Effector memory CD4-positive, alpha-beta T cell (primary cell): ENCODE results near the gene ZSCAN32.

Experiments
- DNase-seq, 3 donors: peaks; one replicate each; pipeline ENCODE4 v3.0.0-alpha.2; 2020
- H3K27ac ChIP-seq: 2 replicates; pipeline ENCODE4 v1.7.0; 2013; ENCODE audit warnings: mild to moderate bottlenecking, low read length, moderate library complexity; ENCODE audit not compliant: insufficient read depth, poor library complexity, severe bottlenecking
- H3K27me3 ChIP-seq: replicated peaks from 2 replicates; pipeline ENCODE4 v1.7.0; 2013; ENCODE audit warnings: mild to moderate bottlenecking, low read length; ENCODE audit not compliant: insufficient read depth, control insufficient read depth, poor library complexity, severe bottlenecking
- H3K36me3 ChIP-seq: 2 replicates; pipeline ENCODE4 v1.7.0; 2013; ENCODE audit warnings: mild to moderate bottlenecking, low read length, moderate library complexity; ENCODE audit not compliant: control insufficient read depth, insufficient read depth
- H3K4me1 ChIP-seq: 2 replicates; pipeline ENCODE4 v1.7.0; 2013; ENCODE audit warnings: low read length, mild to moderate bottlenecking; ENCODE audit not compliant: control insufficient read depth, insufficient read depth, poor library complexity, severe bottlenecking
- H3K4me3 ChIP-seq: 2 replicates; pipeline ENCODE4 v1.7.0; 2013; ENCODE audit warnings: low read length, low read depth, mild to moderate bottlenecking; ENCODE audit not compliant: insufficient read depth, poor library complexity, severe bottlenecking
- H3K9me3 ChIP-seq: 2 replicates; pipeline ENCODE4 v1.7.0; 2013; ENCODE audit warnings: mild to moderate bottlenecking, low read length, moderate library complexity; ENCODE audit not compliant: control insufficient read depth
- total RNA-seq, 3 donors: gene quantifications; one replicate each; lab custom pipeline; 2026; lab: John Stamatoyannopoulos, UW

Gene ZSCAN32
- total RNA-seq, result 4.3 to 11.8 (median 5.8) reads per million in 3 donors

- H3K36me3 ChIP-seq, result peaks cover 33% of the 10 kb centered on the region
- DNase-seq, result peak; percentile 92 to 99 (median 96)
- H3K27ac ChIP-seq, result peak within 1 kb of the TSS; percentile 79
- H3K27me3 ChIP-seq, result no peaks in the 10 kb centered on the region
- peak within 1 kb of the TSS; percentile 83 for H3K4me3 ChIP-seq
- peaks cover 20% of the 10 kb centered on the region for H3K4me1 ChIP-seq
- peaks cover 14% of the 10 kb centered on the region for H3K9me3 ChIP-seq
Measured at GRCh38 chr16:3400779-3401688, at the start of gene ZSCAN32, which contains the start of gene ZNF174. Gene ZSCAN32, minus strand, starts transcription at chr16:3401004. Its CDS starts 3,447 bp downstream, at chr16:3397557. Gene ZNF174, plus strand, starts transcription at chr16:3401215. Its CDS starts 790 bp downstream, at chr16:3402005.

- Histone ChIP-seq H3K27ac (peak overlapping the region; percentile 80), H3K9me3 (no peaks in the 10 kb centered on the region), H3K36me3 (peaks cover 9% of the 10 kb centered on the region), H3K4me1 (no peaks in the 10 kb centered on the region), H3K4me3 (peak overlapping the region; percentile 59), H3K27me3 (no peaks in the 10 kb centered on the region)
- peak in 2 of 3 donors; percentile 8 to 18 for DNase-seq
Measured at GRCh38 chr16:3444032-3444388, 43.2 kb upstream of the ZSCAN32 start.

GRCh38 chr16:3443108-3444031 lies 42.6 kb upstream of the ZSCAN32 start, which contains the start of the genes NAA60 and ZNF597:
Gene NAA60, plus strand, starts transcription at chr16:3443680. Its CDS starts 32,548 bp downstream, at chr16:3476228.
Gene ZNF597, minus strand, starts transcription at chr16:3443504. Its CDS starts 351 bp downstream, at chr16:3443153.
- DNase-seq, result peak; percentile 75 to 79 (median 76)
- Histone ChIP-seq H3K9me3 (no peaks in the 10 kb centered on the region), H3K4me1 (no peaks in the 10 kb centered on the region), H3K27ac (peak within 1 kb of the TSS; percentile 80), H3K4me3 (peak within 1 kb of the TSS; percentile 59), H3K27me3 (no peaks in the 10 kb centered on the region), H3K36me3 (peaks cover 4% of the 10 kb centered on the region)

- H3K36me3 ChIP-seq, result no peaks in the 10 kb centered on the region
- DNase-seq, result no peak
- H3K4me1 ChIP-seq, result no peaks in the 10 kb centered on the region
- no peaks in the 10 kb centered on the region for H3K9me3 ChIP-seq
- no peak overlapping the region for H3K27ac ChIP-seq
- H3K27me3 ChIP-seq, result no peaks in the 10 kb centered on the region
- no peak overlapping the region for H3K4me3 ChIP-seq
Measured at GRCh38 chr16:3439637-3440036, 38.8 kb upstream of the ZSCAN32 start.

GRCh38 chr16:3434373-3434772 lies 33.6 kb upstream of the ZSCAN32 start:
- no peak for DNase-seq
- Histone ChIP-seq H3K36me3 (no peaks in the 10 kb centered on the region), H3K27me3 (no peaks in the 10 kb centered on the region), H3K27ac (no peak overlapping the region), H3K4me1 (no peaks in the 10 kb centered on the region), H3K4me3 (no peak overlapping the region), H3K9me3 (no peaks in the 10 kb centered on the region)

GRCh38 chr16:3431779-3432219 lies 31.0 kb upstream of the ZSCAN32 start:
- H3K27ac ChIP-seq, result no peak overlapping the region
- H3K9me3 ChIP-seq, result no peaks in the 10 kb centered on the region
- no peaks in the 10 kb centered on the region for H3K4me1 ChIP-seq
- no peaks in the 10 kb centered on the region for H3K36me3 ChIP-seq
- no peak overlapping the region for H3K4me3 ChIP-seq
- peak; percentile 3 to 27 (median 9) for DNase-seq
- H3K27me3 ChIP-seq, result no peaks in the 10 kb centered on the region

- Histone ChIP-seq H3K27ac (no peak overlapping the region), H3K4me1 (no peaks in the 10 kb centered on the region), H3K4me3 (no peak overlapping the region), H3K27me3 (no peaks in the 10 kb centered on the region), H3K9me3 (peaks cover 42% of the 10 kb centered on the region), H3K36me3 (peaks cover 2% of the 10 kb centered on the region)
- DNase-seq, result no peak
Measured at GRCh38 chr16:3413730-3414379, 13.1 kb upstream of the ZSCAN32 start.

GRCh38 chr16:3408561-3409197 lies 7.9 kb upstream of the ZSCAN32 start:
- H3K27ac ChIP-seq, result no peak overlapping the region
- H3K4me3 ChIP-seq, result no peak overlapping the region
- peaks cover 46% of the 10 kb centered on the region for H3K36me3 ChIP-seq
- peaks cover 71% of the 10 kb centered on the region for H3K9me3 ChIP-seq
- no peaks in the 10 kb centered on the region for H3K27me3 ChIP-seq
- H3K4me1 ChIP-seq, result no peaks in the 10 kb centered on the region
- no peak for DNase-seq
